HL-60 (cell line): Measurements from ENCODE around the gene PGC.
A peak's percentile ranks its signal among the peaks of the same experiment; 100 is the strongest.

ENCODE experiments used
- DNase-seq, 2 experiments: peaks; one replicate each; pipeline ENCODE4 v3.0.0-alpha.2; 2010 to 2020; ENCODE audit warnings: low read depth in 1 of 2, low spot score in 1 of 2
- H3K27ac ChIP-seq: fragments of 250-450 bp; sonication (Bioruptor Pico); replicated peaks from 2 replicates; pipeline ENCODE4 v1.5.1; 2020; ENCODE audit warnings: mild to moderate bottlenecking, moderate library complexity
- H3K27me3 ChIP-seq: fragments of 250-450 bp; sonication (Bioruptor Pico); 2 replicates; pipeline ENCODE4 v1.5.1; 2021; ENCODE audit warnings: mild to moderate bottlenecking, moderate library complexity; ENCODE audit not compliant: insufficient read depth, poor library complexity, severe bottlenecking
- H3K4me3 ChIP-seq: replicated peaks from 2 replicates; pipeline ENCODE4 v1.5.1; 2011; ENCODE audit warnings: mild to moderate bottlenecking, control low read depth, low read length; ENCODE audit not compliant: insufficient read depth
- CTCF ChIP-seq: IDR thresholded peaks from one replicate; pipeline ENCODE4 v1.5.1; 2011; ENCODE audit warnings: low read length, control low read depth, inconsistent platforms; ENCODE audit not compliant: insufficient read depth
- GABPA ChIP-seq: IDR thresholded peaks from 2 replicates; pipeline ENCODE4 v1.6.1; 2012; ENCODE audit warnings: low read depth
- POLR2AphosphoS5 ChIP-seq: IDR thresholded peaks from 2 replicates; pipeline ENCODE4 v1.6.1; 2012; ENCODE audit warnings: low read depth
- REST ChIP-seq: IDR thresholded peaks from 2 replicates; pipeline ENCODE4 v1.6.1; 2012; ENCODE audit warnings: low read depth; ENCODE audit not compliant: insufficient replicate concordance
- SPI1 ChIP-seq: IDR thresholded peaks from 2 replicates; pipeline ENCODE4 v1.6.1; 2012; ENCODE audit warnings: low read depth, mild to moderate bottlenecking, borderline replicate concordance

Gene PGC

GRCh38 chr6:41713650-41714291 lies 33.4 kb downstream of the PGC start:
- H3K4me3 ChIP-seq = no peak overlapping the region

GRCh38 chr6:41713159-41713649 lies 34.0 kb downstream of the PGC start:
- DNase-seq = no peak
- no peak overlapping the region for H3K27ac ChIP-seq
- H3K27me3 ChIP-seq = no peaks in the 10 kb centered on the region
- TF ChIP-seq REST (no peak), CTCF (no peak), SPI1 (no peak), GABPA (no peak), POLR2AphosphoS5 (no peak)
- H3K4me3 ChIP-seq = no peak overlapping the region

More at GRCh38 chr6:41713650-41714291, 33.4 kb downstream of the PGC start:
- Histone ChIP-seq H3K27me3 (no peaks in the 10 kb centered on the region), H3K27ac (no peak overlapping the region)
- no peak for DNase-seq
- TF ChIP-seq CTCF = no peak
- no peak for TF ChIP-seq POLR2AphosphoS5
- TF ChIP-seq REST = no peak

- no peaks in the 10 kb centered on the region for H3K27me3 ChIP-seq
- no peak overlapping the region for H3K27ac ChIP-seq
- peak in 1 of 2 experiments; percentile 88 for DNase-seq
- H3K4me3 ChIP-seq = no peak overlapping the region
- TF ChIP-seq CTCF (no peak), POLR2AphosphoS5 (no peak), REST (no peak), SPI1 (no peak), GABPA (no peak)
Observed at GRCh38 chr6:41712651-41713103, 34.5 kb downstream of the PGC start.
